Muscle layer of duodenum (tissue), 2 donors: ENCODE results near the gene DIPK1A.

ENCODE experiments used
- H3K27ac ChIP-seq: one replicate; pipeline ENCODE4 v1.7.0; 2013; ENCODE audit warnings: mild to moderate bottlenecking, low read length
- H3K27me3 ChIP-seq: one replicate; pipeline ENCODE4 v1.7.0; 2013; ENCODE audit warnings: low read depth, mild to moderate bottlenecking, control low read depth, low read length
- H3K36me3 ChIP-seq, 2 donors: one replicate each; pipeline ENCODE4 v1.7.0; 2013; ENCODE audit warnings: low read length in 2 of 2, control low read depth in 1 of 2, mild to moderate bottlenecking in 1 of 2; ENCODE audit not compliant: insufficient read depth in 2 of 2, control insufficient read depth in 1 of 2
- H3K4me1 ChIP-seq, 2 donors: one replicate each; pipeline ENCODE4 v1.7.0; 2013; ENCODE audit warnings: low read length in 2 of 2, mild to moderate bottlenecking in 2 of 2, control low read depth in 1 of 2, moderate library complexity in 1 of 2; ENCODE audit not compliant: insufficient read depth in 2 of 2, control insufficient read depth in 1 of 2
- H3K4me3 ChIP-seq, 2 donors: one replicate each; pipeline ENCODE4 v1.7.0; 2013; ENCODE audit warnings: low read length in 2 of 2, low read depth in 1 of 2, mild to moderate bottlenecking in 1 of 2
- H3K9me3 ChIP-seq, 2 donors: one replicate each; pipeline ENCODE4 v1.7.0; 2013; ENCODE audit warnings: low read length in 2 of 2, control low read depth in 1 of 2, mild to moderate bottlenecking in 1 of 2; ENCODE audit not compliant: control insufficient read depth in 1 of 2
- donor health status: healthy.

Gene DIPK1A

DNA sequence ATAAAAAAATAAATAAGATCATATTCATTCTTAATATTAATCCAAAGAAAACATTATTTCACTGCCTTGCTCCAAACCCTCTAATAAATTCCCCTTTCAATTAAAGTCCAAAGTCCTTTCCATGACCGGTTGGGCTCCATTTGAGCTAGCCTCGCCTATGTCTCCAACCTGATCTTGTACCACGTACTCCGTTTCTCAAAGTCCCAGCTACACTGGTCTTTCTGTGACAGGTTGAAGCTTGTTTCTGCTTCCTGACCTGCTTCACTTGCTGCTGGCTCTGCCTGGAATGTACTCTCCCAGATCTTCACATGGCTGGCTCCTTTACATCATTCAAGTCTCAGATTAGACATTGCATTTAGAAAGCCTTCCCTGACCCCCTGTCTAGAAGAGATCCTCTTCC lies 113.1 kb downstream of the DIPK1A start:
- Histone ChIP-seq H3K36me3 (peaks cover 12 to 13% of the 10 kb centered on the region in 2 donors), H3K9me3 (no peaks in the 10 kb centered on the region), H3K4me1 (no peaks in the 10 kb centered on the region), H3K4me3 (no peak overlapping the region), H3K27ac (no peak overlapping the region), H3K27me3 (no peaks in the 10 kb centered on the region)

DNA sequence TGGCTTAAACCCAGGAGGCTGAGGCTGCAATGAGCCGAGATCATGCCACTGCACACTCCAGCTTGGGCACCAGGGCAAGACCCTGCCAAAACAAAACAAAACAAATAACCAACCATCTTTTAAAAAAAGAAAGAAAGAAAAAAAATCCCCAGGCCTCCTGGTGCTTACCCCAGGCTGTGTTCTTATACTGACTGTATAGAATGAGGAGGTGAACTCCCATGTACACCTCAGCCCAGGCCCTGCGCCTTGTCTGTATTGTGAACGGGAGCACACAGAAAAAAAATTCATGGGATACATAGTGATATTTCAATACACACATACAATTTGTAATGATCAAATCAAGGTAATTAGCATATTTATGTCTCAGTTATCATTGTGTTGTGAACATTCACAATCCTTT lies 115.4 kb downstream of the DIPK1A start:
- Histone ChIP-seq H3K9me3 (no peaks in the 10 kb centered on the region), H3K36me3 (peaks cover 31 to 35% of the 10 kb centered on the region in 2 donors), H3K27ac (no peak overlapping the region), H3K27me3 (no peaks in the 10 kb centered on the region), H3K4me1 (no peaks in the 10 kb centered on the region), H3K4me3 (no peak overlapping the region)

DNA sequence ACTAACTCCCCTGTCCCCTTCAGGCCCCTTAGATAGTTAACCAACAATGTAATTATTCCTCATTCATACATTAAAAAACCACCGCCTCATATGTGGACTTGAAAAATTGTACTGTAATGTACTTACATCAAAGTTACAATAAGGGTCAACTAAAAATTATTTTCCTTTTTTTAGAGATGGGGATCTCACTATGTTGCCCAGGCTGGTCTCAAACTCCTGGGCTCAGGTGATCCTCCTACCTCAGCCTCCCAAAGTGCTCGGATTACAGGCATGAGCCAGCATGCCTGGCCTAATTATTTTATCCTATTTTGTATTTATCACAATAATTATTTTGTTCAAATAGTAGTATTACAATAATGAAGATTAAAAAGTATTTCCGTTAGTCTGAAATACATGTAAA lies 116.8 kb downstream of the DIPK1A start:
- no peaks in the 10 kb centered on the region for H3K27me3 ChIP-seq
- peaks cover 0 to 8% of the 10 kb centered on the region in 2 donors for H3K4me1 ChIP-seq
- H3K9me3 ChIP-seq, result no peaks in the 10 kb centered on the region
- H3K36me3 ChIP-seq, result peaks cover 40 to 46% of the 10 kb centered on the region in 2 donors
- no peak overlapping the region for H3K27ac ChIP-seq
- no peak overlapping the region for H3K4me3 ChIP-seq

DNA sequence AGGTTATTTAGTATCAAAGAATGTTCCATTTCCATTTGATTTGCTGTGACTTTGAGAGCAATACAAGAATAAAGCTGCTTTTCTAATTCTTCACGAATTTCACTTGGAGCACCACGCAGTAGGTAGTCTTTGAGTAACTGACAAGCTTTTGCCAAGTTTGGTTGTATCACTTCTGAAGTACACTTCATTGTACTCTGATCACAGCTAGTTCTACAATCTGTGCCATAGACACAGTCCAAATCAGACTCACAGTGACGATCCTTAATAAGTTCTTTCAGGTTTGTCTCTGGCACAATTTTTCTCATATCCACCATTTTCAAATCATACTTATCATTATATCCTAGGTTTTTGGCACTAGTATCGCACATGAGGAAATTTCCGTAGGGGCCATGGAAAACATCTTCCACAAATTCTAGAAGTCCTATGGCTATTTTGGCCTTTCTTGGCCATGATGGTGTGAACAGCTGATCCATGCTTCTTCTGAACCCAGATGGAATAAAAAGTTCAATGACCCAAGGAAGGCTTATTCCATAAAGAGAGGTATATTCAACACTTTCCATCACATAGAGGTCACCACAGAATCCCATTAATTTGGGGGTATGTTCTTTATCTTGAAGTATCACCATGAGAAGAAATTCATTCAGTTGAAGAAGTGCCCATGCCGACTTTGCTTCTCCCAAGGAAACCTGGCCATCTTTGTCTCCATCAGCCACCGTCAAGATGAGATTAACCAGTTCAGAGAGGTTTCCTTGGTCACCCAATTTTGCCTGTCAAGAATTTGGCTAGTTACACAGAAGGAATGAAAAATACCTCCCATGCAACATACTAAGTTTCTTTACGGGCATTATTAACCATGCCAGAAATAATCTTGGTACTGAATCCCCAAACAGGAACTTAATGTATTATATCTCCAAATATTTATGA lies 117.6 kb downstream of the DIPK1A start:
- H3K4me1 ChIP-seq, result peaks cover 0 to 14% of the 10 kb centered on the region in 2 donors
- no peaks in the 10 kb centered on the region for H3K27me3 ChIP-seq
- peaks cover 43 to 53% of the 10 kb centered on the region in 2 donors for H3K36me3 ChIP-seq
- H3K9me3 ChIP-seq, result no peaks in the 10 kb centered on the region
- H3K4me3 ChIP-seq, result no peak overlapping the region
- H3K27ac ChIP-seq, result no peak overlapping the region

DNA sequence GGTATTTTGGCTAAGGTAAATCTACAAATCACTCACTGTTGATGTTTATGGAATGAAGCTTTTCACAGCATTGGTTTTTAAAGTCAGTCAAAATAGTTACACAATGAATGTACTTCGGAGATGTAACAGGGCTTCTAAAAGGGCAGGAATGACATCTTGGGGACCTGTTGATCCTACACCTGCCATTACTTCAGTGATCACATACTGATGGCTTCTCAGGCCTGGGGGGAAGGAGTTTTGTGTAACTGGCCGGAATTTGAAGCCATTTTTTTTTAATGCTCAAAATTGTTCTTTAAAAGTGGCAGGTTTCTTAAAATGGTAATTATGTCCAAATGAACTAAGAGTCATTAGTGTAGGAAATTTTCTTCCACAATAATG lies 118.2 kb downstream of the DIPK1A start:
- H3K27me3 ChIP-seq, result no peaks in the 10 kb centered on the region
- no peaks in the 10 kb centered on the region for H3K9me3 ChIP-seq
- peaks cover 0 to 21% of the 10 kb centered on the region in 2 donors for H3K4me1 ChIP-seq
- no peak overlapping the region for H3K27ac ChIP-seq
- no peak overlapping the region for H3K4me3 ChIP-seq
- H3K36me3 ChIP-seq, result peaks cover 49 to 59% of the 10 kb centered on the region in 2 donors

DNA sequence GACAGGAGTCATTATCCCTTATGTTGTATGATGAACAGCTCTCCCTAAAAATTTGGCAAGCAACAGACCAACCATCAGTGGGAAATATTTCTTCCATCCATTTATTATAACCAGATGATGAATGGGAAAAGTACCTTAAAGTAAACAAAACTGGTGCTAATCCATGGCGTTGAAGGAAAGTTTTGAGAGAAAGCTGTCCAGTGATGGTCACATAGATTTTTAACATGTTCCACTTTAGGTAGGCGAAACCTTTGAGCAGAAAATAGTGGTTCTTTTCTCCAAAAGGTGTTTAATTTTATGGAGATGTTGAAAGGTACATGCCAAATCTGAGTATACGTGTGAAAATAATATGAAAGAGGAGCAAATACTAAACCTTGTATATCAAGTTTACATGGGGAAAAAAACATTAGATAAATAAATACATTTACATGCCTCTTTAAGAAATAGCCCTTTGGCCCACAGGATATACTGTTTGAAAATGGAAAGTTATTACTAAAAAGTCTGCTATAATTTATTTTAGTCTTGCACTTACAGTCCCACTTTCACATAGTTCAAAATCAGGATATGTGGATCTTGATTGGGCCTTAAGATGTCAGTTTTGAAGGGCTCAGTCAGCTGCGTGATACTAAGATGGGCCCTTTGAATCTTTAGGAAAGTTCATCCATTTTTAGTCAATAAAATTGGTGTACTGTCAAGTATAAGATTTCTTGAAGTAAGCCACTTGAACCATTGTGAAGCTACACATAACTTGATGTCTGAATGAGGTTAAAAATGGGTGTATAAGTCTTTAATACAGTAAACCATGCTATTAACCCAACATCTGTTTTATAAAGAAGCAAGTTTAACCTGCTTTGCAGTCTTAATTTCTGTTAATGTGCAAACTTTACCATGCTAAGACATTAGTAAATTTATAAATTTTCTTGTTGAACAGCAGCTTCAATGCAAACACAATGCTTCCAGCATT lies 118.9 kb downstream of the DIPK1A start:
- Histone ChIP-seq H3K9me3 (no peaks in the 10 kb centered on the region), H3K4me3 (no peak overlapping the region), H3K27me3 (no peaks in the 10 kb centered on the region), H3K27ac (no peak overlapping the region), H3K4me1 (peaks cover 0 to 26% of the 10 kb centered on the region in 2 donors), H3K36me3 (peaks cover 56 to 66% of the 10 kb centered on the region in 2 donors)

DNA sequence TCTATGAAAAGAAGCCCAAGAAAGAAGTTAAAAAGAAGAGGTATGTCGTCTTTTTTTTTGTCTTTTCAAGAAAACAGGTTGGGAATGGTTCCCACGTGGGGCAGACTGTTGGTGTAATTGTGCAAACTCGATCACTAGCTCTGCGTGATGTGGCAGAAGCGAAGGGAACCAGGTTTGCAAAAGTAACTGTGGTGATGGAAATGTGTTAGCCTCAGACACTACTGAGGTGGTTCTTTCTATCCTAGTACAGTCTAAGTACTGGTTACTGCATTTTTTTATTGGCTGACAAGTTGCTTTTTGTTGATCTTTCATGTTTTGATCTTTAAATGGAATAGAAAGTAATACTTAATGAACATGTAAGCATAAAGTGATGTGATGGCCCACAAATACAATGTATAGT lies 120.7 kb downstream of the DIPK1A start:
- Histone ChIP-seq H3K9me3 (no peaks in the 10 kb centered on the region), H3K27me3 (no peaks in the 10 kb centered on the region), H3K27ac (no peak overlapping the region), H3K36me3 (peaks cover 69 to 81% of the 10 kb centered on the region in 2 donors), H3K4me3 (no peak overlapping the region), H3K4me1 (peaks cover 0 to 43% of the 10 kb centered on the region in 2 donors)

DNA sequence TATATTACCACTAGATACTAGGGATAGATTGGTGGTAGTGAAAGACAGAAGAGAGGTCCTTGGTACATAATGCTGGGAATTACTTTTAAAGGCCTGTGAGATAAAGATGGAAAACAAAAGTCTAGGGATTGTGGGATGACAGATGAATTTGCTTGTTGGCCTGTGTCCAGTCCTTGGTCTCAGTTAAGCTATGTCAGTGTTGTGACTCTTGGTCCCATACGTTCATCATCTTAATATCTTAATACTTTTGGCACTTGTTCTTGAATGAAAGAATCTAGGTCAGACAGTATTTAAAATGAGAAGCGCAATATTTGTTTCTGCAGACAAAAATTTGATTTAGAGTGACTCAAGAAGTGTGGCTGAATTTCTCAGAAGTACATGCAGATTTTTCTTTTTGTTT lies 121.8 kb downstream of the DIPK1A start:
- Histone ChIP-seq H3K36me3 (peaks cover 77 to 90% of the 10 kb centered on the region in 2 donors), H3K9me3 (no peaks in the 10 kb centered on the region), H3K27ac (no peak overlapping the region), H3K4me3 (no peak overlapping the region), H3K4me1 (peaks cover 7 to 54% of the 10 kb centered on the region in 2 donors), H3K27me3 (no peaks in the 10 kb centered on the region)

DNA sequence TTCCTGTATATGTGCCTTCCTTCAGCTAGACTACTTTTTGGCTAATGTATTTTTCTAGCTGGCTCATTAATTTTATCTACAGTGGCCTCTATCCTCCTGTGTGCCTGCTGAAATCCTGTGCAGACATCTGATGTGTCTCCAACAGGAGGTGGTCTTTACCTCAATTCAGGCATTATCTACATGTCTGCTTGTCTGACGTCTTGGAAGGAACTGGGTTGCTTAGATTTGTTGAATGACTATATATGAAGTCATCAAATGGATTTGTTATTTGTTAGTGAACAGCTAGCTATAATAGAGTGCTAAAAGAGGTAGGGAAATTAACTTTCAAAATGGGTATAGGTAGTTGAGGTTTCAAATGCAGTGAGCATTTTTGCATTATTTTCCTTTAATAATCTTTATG lies 122.7 kb downstream of the DIPK1A start:
- Histone ChIP-seq H3K36me3 (peaks cover 74 to 84% of the 10 kb centered on the region in 2 donors), H3K27ac (no peak overlapping the region), H3K27me3 (no peaks in the 10 kb centered on the region), H3K4me1 (peaks cover 10 to 64% of the 10 kb centered on the region in 2 donors), H3K9me3 (no peaks in the 10 kb centered on the region), H3K4me3 (no peak overlapping the region)

DNA sequence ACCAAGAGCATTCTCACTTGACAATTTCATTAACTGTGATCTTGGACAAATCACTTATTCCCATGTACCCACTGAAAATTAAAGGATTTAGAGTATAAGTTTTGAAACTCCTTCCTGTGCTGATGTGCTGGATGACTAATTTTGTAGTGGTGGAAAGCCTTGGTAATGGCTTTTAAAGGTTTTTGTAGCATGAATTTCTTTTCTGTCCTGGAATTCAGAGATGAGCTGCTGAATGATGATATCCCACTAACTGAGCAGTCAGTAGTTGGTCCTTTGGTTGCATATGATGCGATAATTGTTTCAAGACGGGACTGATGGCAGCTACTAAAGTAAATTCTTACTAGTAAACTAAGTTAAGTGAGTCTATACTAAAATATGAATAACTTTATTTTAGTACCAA lies 124.2 kb downstream of the DIPK1A start:
- Histone ChIP-seq H3K27ac (no peak overlapping the region), H3K27me3 (no peaks in the 10 kb centered on the region), H3K4me1 (peaks cover 10 to 67% of the 10 kb centered on the region in 2 donors), H3K9me3 (no peaks in the 10 kb centered on the region), H3K4me3 (no peak overlapping the region), H3K36me3 (peaks cover 59 to 70% of the 10 kb centered on the region in 2 donors)

DNA sequence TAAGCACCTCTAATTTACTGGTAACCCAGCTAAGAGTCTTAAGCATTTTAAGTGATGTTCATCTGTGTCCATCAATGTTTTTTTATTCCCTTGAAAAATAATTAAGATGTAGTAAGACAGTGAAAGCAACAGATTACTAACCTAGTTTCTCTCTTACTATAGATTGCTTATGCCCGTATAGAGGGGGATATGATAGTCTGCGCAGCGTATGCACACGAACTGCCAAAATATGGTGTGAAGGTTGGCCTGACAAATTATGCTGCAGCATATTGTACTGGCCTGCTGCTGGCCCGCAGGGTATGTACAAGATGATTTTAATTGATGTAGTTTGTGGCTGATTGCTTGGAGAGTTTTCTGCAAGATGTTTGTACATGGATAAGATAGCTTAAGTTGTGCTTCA lies 126.6 kb downstream of the DIPK1A start:
- peak overlapping the region in 1 of 2 donors; percentile 98 for H3K4me3 ChIP-seq
- H3K4me1 ChIP-seq, result peaks cover 10 to 61% of the 10 kb centered on the region in 2 donors
- no peak overlapping the region for H3K27ac ChIP-seq
- no peaks in the 10 kb centered on the region for H3K9me3 ChIP-seq
- H3K36me3 ChIP-seq, result peaks cover 42 to 47% of the 10 kb centered on the region in 2 donors
- no peaks in the 10 kb centered on the region for H3K27me3 ChIP-seq
